A549 (cell line): ENCODE data around the gene SBK3. TPM values are rescaled to one million over a fixed set of nuclear protein-coding genes. Genes with fewer than 3 reads are reported as not detected.

Source experiments
- ATAC-seq, 2 experiments: fragments of 200-7000 bp in 1 of 2; fragments of >200 bp in 1 of 2; cut with Nextera tagmentation in 1 of 2; cut with Tn5 transposase in 1 of 2; 3 replicates each; pipeline versions ENCODE4 v1.8.0 to v1.9.1; 2018 to 2020; ENCODE audit warnings: mild to moderate bottlenecking in 1 of 2, moderate library complexity in 1 of 2
- CTCF ChIA-PET: fragments of 300-600 bp; sonication (Branson Sonifier 250); formaldehyde crosslinking; extraction: SDS; loops from one replicate; lab custom pipeline; 2021; ENCODE audit warnings: antibody characterized with exemption, inconsistent platforms; lab: Yijun Ruan, JAX
- POLR2A ChIA-PET: fragments of 350-600 bp; formaldehyde crosslinking; extraction: SDS; loops from one replicate; lab custom pipeline; 2021; ENCODE audit warnings: antibody characterized with exemption, inconsistent platforms; lab: Yijun Ruan, JAX
- DNase-seq, 2 experiments: peaks; one replicate each; pipeline versions ENCODE4 v3.0.0 to v3.0.0-alpha.2; 2011 to 2016; ENCODE audit warnings: low read depth in 1 of 2, low spot score in 1 of 2
- FAIRE-seq: peaks from 2 replicates; lab custom pipeline; 2011; peaks lifted over from hg19 to GRCh38; lab: Jason Lieb, UNC
- H3K27ac ChIP-seq, 2 experiments: fragments of >200 bp; sonication (Bioruptor Twin); formaldehyde crosslinking; 3 replicates each; pipeline ENCODE4 v1.5.1; 2016 to 2017
- H3K4me1 ChIP-seq: fragments of >200 bp; sonication (Bioruptor Twin); formaldehyde crosslinking; 3 replicates; pipeline ENCODE4 v1.6.1; 2016
- H3K4me2 ChIP-seq: fragments of >200 bp; sonication (Bioruptor Twin); formaldehyde crosslinking; 3 replicates; pipeline ENCODE4 v1.6.1; 2016
- H3K4me3 ChIP-seq: fragments of >200 bp; sonication (Bioruptor Twin); formaldehyde crosslinking; 3 replicates; pipeline ENCODE4 v1.5.1; 2016
- H3K9me3 ChIP-seq: fragments of >200 bp; sonication (Bioruptor Twin); formaldehyde crosslinking; 3 replicates; pipeline ENCODE4 v1.6.1; 2016
- BCL3 ChIP-seq: fragments of >200 bp; sonication (Bioruptor Twin); formaldehyde crosslinking; IDR thresholded peaks from 3 replicates; pipeline ENCODE4 v1.6.1; 2016
- CHD4 ChIP-seq: fragments of 200-600 bp; sonication (generic); IDR thresholded peaks from 2 replicates; pipeline ENCODE4 v1.6.1; 2016; ENCODE audit warnings: antibody characterized with exemption, mild to moderate bottlenecking, borderline replicate concordance
- E2F6 ChIP-seq: IDR thresholded peaks from 2 replicates; pipeline ENCODE4 v1.6.1; 2012; ENCODE audit warnings: low read depth, borderline replicate concordance
- EHMT2 ChIP-seq: fragments of 200-600 bp; sonication (generic); IDR thresholded peaks from 2 replicates; pipeline ENCODE4 v1.6.1; 2016; ENCODE audit warnings: antibody characterized with exemption, low read depth, mild to moderate bottlenecking, moderate library complexity
- ELK1 ChIP-seq: fragments of 150-350 bp; IDR thresholded peaks from 2 replicates; pipeline ENCODE4 v1.6.1; 2014; ENCODE audit warnings: low read depth, mild to moderate bottlenecking, low read length
- EP300 ChIP-seq, 2 experiments: fragments of >200 bp; sonication (Bioruptor Twin); formaldehyde crosslinking; IDR thresholded peaks; 2 replicates in 1 of 2; 3 replicates in 1 of 2; pipeline ENCODE4 v1.6.1; 2016 to 2017
- HDAC2 ChIP-seq: fragments of 200-600 bp; sonication (generic); IDR thresholded peaks from 2 replicates; pipeline ENCODE4 v1.6.1; 2016
- HES2 ChIP-seq: fragments of >200 bp; sonication (Bioruptor Twin); formaldehyde crosslinking; IDR thresholded peaks from 2 replicates; pipeline ENCODE4 v1.6.1; 2016
- HOXB13 ChIP-seq: fragments of 250-450 bp; sonication (Bioruptor Pico); IDR thresholded peaks from 2 replicates; pipeline ENCODE4 v1.5.0; 2020; ENCODE audit warnings: low read depth, mild to moderate bottlenecking, moderate library complexity
- HOXB5 ChIP-seq: fragments of 250-450 bp; sonication (Bioruptor Pico); IDR thresholded peaks from 2 replicates; pipeline ENCODE4 v1.5.0; 2020; ENCODE audit warnings: mild to moderate bottlenecking, moderate library complexity
- JUN ChIP-seq, 2 experiments: fragments of >200 bp; sonication (Bioruptor Twin); formaldehyde crosslinking; IDR thresholded peaks; 2 replicates in 1 of 2; 3 replicates in 1 of 2; pipeline ENCODE4 v1.6.1; 2016 to 2017
- JUNB ChIP-seq: fragments of >200 bp; sonication (Bioruptor Twin); formaldehyde crosslinking; IDR thresholded peaks from 2 replicates; pipeline ENCODE4 v1.6.1; 2016
- KDM1A ChIP-seq: fragments of 200-600 bp; sonication (generic); IDR thresholded peaks from 2 replicates; pipeline ENCODE4 v1.6.1; 2016; ENCODE audit warnings: low read depth, mild to moderate bottlenecking
- MAZ ChIP-seq: fragments of 150-350 bp; IDR thresholded peaks from 2 replicates; pipeline ENCODE4 v1.6.1; 2014; ENCODE audit warnings: antibody characterized with exemption, low read depth, low read length, borderline replicate concordance
- NFE2L2 ChIP-seq: fragments of 150-350 bp; conservative IDR thresholded peaks from 2 replicates; pipeline ENCODE4 v1.6.1; 2014; ENCODE audit warnings: low read length
- NR3C1 ChIP-seq: fragments of >200 bp; sonication (Bioruptor Twin); formaldehyde crosslinking; IDR thresholded peaks from 3 replicates; pipeline ENCODE4 v1.6.1; 2017
- RCOR1 ChIP-seq: fragments of 150-350 bp; IDR thresholded peaks from 2 replicates; pipeline ENCODE4 v1.6.1; 2014; ENCODE audit warnings: antibody characterized with exemption, low read length, low read depth
- RFX5 ChIP-seq: fragments of 450-650 bp; IDR thresholded peaks from 2 replicates; pipeline ENCODE4 v1.7.1; 2014; ENCODE audit warnings: antibody characterized with exemption, mild to moderate bottlenecking, moderate library complexity
- TFCP2L1 ChIP-seq: fragments of 250-450 bp; sonication (Bioruptor Pico); IDR thresholded peaks from 2 replicates; pipeline ENCODE4 v1.5.0; 2021; ENCODE audit warnings: mild to moderate bottlenecking
- ZFP36 ChIP-seq: fragments of 450-650 bp; IDR thresholded peaks from 2 replicates; pipeline ENCODE4 v1.6.1; 2014; ENCODE audit warnings: borderline replicate concordance; ENCODE audit not compliant: partially characterized antibody
- WGBS: methylation state at CpG from one replicate; pipeline ENCODE4 v1.1.6; 2017; ENCODE audit errors: missing lambda C conversion rate; 5-methylcytosine and 5-hydroxymethylcytosine counted together
- polyA plus RNA-seq, 4 experiments: library from polyadenylated mRNA; depleted of rRNA in 3 of 4; stranded (reverse); fragments of >200 nt; fragmentation: RNase III in 1 of 4; extraction: RNeasy Plus Mini Kit Qiagen cat#74134 plus additional on column Dnase treatment in 1 of 4; gene quantifications; 2 replicates in 3 of 4; 3 replicates in 1 of 4; pipeline ENCODE4 v1.2.3, GENCODE V29; 2011 to 2017
- TF ChIP-seq, protein P1 (sequence below): fragments of 200-600 bp; sonication (generic); IDR thresholded peaks from 2 replicates; pipeline ENCODE4 v1.6.1; 2016; ENCODE audit warnings: antibody characterized with exemption, mild to moderate bottlenecking, moderate library complexity
- TF ChIP-seq, protein P2 (sequence below): IDR thresholded peaks from 2 replicates; pipeline ENCODE4 v1.6.1; 2012

SBK3 gene
- polyA plus RNA-seq, 2 of the 4 experiments (the other 2 are of a cell fraction): 1.1 TPM

GRCh38 chr19:55581145-55581822, 35.9 kb upstream of the SBK3 start:
- Histone ChIP-seq H3K27ac (peak overlapping the region; percentile 99 to 100), H3K4me1 (peaks cover 32% of the 10 kb centered on the region), H3K9me3 (no peaks in the 10 kb centered on the region), H3K4me2 (peak overlapping the region; percentile 85), H3K4me3 (peak overlapping the region; percentile 96)
- TF ChIP-seq JUN (IDR thresholded peaks at IDR 0.05) (0 out of 5 replicates have a peak, but pooled peaks of 1 of the 2 experiments have one; percentile 3), NR3C1 (no peak), E2F6 (no peak), TFCP2L1 (no peak), JUNB (no peak), NFE2L2 (no peak), EP300 (IDR thresholded peaks at IDR 0.05) (no peak), HOXB5 (CRISPR knock-in tag) (no peak), RFX5 (no peak), MAZ (no peak), HDAC2 (peak; percentile 81; the same call in 1 of the 2 replicates), CHD4 (0 out of 2 replicates have a peak, but pooled peaks have one; percentile 93), ZFP36 (peak; percentile 90), HOXB13 (CRISPR knock-in tag) (no peak), KDM1A (peak; percentile 65; the same call in 1 of the 2 replicates), HES2 (no peak), ELK1 (no peak), RCOR1 (no peak), EHMT2 (0 out of 2 replicates have a peak, but pooled peaks have one; percentile 31), BCL3 (no peak)
- TF ChIP-seq, protein P1, sequence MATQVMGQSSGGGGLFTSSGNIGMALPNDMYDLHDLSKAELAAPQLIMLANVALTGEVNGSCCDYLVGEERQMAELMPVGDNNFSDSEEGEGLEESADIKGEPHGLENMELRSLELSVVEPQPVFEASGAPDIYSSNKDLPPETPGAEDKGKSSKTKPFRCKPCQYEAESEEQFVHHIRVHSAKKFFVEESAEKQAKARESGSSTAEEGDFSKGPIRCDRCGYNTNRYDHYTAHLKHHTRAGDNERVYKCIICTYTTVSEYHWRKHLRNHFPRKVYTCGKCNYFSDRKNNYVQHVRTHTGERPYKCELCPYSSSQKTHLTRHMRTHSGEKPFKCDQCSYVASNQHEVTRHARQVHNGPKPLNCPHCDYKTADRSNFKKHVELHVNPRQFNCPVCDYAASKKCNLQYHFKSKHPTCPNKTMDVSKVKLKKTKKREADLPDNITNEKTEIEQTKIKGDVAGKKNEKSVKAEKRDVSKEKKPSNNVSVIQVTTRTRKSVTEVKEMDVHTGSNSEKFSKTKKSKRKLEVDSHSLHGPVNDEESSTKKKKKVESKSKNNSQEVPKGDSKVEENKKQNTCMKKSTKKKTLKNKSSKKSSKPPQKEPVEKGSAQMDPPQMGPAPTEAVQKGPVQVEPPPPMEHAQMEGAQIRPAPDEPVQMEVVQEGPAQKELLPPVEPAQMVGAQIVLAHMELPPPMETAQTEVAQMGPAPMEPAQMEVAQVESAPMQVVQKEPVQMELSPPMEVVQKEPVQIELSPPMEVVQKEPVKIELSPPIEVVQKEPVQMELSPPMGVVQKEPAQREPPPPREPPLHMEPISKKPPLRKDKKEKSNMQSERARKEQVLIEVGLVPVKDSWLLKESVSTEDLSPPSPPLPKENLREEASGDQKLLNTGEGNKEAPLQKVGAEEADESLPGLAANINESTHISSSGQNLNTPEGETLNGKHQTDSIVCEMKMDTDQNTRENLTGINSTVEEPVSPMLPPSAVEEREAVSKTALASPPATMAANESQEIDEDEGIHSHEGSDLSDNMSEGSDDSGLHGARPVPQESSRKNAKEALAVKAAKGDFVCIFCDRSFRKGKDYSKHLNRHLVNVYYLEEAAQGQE: peak; percentile 98
- TF ChIP-seq, protein P2, sequence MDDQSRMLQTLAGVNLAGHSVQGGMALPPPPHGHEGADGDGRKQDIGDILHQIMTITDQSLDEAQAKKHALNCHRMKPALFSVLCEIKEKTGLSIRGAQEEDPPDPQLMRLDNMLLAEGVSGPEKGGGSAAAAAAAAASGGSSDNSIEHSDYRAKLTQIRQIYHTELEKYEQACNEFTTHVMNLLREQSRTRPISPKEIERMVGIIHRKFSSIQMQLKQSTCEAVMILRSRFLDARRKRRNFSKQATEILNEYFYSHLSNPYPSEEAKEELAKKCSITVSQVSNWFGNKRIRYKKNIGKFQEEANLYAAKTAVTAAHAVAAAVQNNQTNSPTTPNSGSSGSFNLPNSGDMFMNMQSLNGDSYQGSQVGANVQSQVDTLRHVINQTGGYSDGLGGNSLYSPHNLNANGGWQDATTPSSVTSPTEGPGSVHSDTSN: no peak; the same call in 1 of the 2 replicates
- peak; percentile 27 to 38 for ATAC-seq
- WGBS: 14% methylated on average over 12 of the region's 12 CpGs
- ChIA-PET CTCF (interaction anchor here (1.0 to 3.0 kb wide), 9 partner anchors 11 to 77 kb away, joined by 3 to 20 read pairs (median 6); partner anchors contain the start of gene ZNF865), POLR2A (interaction anchor here (1.1 to 2.7 kb wide), 7 partner anchors 12 to 61 kb away, joined by 4 to 22 read pairs (median 5); partner anchors contain the start of genes FIZ1, ZNF524 and ZNF865)
- FAIRE-seq: peak; percentile 72
- DNase-seq: peak in 1 of 2 experiments; percentile 60
